ENCODE measurements around the gene DAND5.
"Not testable (repeated sequence)": the region's sequence is repeated elsewhere in the genome, so short reads cannot be mapped to it uniquely, and the experiment has no call there.

Gene DAND5

GRCh38 chr19:12975221-12975741 is 5.9 kb downstream of the DAND5 start:
- no peaks in the 10 kb centered on the region for H4K20me1 ChIP-seq (ENCODE audit: insufficient read depth, low read length, poor library complexity, severe bottlenecking)
- TF ChIP-seq CTCF (conservative IDR thresholded peaks at IDR 0.05; ENCODE audit: low read length) (no peak), EZH2phosphoT487 (IDR thresholded peaks at IDR 0.05; ENCODE audit: borderline replicate concordance) (no peak)
- H3K79me2 ChIP-seq (ENCODE audit: insufficient read depth, low read length) = no peaks in the 10 kb centered on the region
- H3K4me1 ChIP-seq (ENCODE audit: insufficient read depth, low read length, poor library complexity, severe bottlenecking) = no peaks in the 10 kb centered on the region
- H3K9me3 ChIP-seq (ENCODE audit: insufficient read depth, low read depth, low read length) = no peaks in the 10 kb centered on the region
- no peak overlapping the region for H3K9ac ChIP-seq (ENCODE audit: low read depth, low read length, poor library complexity, severe bottlenecking)
- H3F3A ChIP-seq (ENCODE audit: low read depth) = no peaks in the 10 kb centered on the region
- no peaks in the 10 kb centered on the region for H3K27me3 ChIP-seq (ENCODE audit: insufficient read depth, low read length, poor library complexity, severe bottlenecking)
- no peak overlapping the region for H2AFZ ChIP-seq (ENCODE audit: low read length)
- H3K9me2 ChIP-seq (replicated peaks; ENCODE audit: low read depth, low read length) = no peaks in the 10 kb centered on the region
- no peaks in the 10 kb centered on the region for H3K36me3 ChIP-seq (ENCODE audit: insufficient read depth, low read length)
- no peak overlapping the region for H3K4me2 ChIP-seq (ENCODE audit: low read depth, low read length, poor library complexity, severe bottlenecking)
- no peak overlapping the region for H3K4me3 ChIP-seq (ENCODE audit: low read length, poor library complexity, severe bottlenecking)

- not testable (repeated sequence) for H3K9ac ChIP-seq (ENCODE audit: low read depth, low read length, poor library complexity, severe bottlenecking); H3K9me3 ChIP-seq (ENCODE audit: insufficient read depth, low read depth, low read length)
Measured at GRCh38 chr19:12976109-12976508, 6.7 kb downstream of the DAND5 start.

DNA sequence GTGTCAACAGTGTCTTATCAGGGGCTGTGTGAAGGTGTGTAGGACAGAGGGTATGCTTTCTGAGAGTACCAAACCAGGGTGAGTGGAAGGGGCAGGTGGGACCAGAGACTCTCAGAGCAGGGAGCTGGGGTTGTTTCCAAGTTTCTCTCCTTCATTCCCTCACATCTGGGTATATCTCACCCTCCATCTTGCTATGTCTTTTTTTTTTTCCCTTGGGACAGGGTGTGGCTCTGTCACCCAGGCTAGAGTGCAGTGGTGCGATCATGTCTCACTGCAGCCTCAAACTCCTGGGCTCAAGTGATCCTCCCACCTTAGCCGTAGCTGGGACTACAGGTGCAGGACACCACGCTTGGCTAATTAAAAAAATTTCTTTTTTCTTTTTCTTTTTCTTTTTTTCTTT is 10.6 kb downstream of the DAND5 start:
- no peak overlapping the region for H2AFZ ChIP-seq (ENCODE audit: low read length)

More at GRCh38 chr19:12976109-12976508, 6.7 kb downstream of the DAND5 start:
- not testable (repeated sequence) for H3K4me3 ChIP-seq (ENCODE audit: low read length, poor library complexity, severe bottlenecking); H3K9me2 ChIP-seq (replicated peaks; ENCODE audit: low read depth, low read length); H3F3A ChIP-seq (ENCODE audit: low read depth); H4K20me1 ChIP-seq (ENCODE audit: insufficient read depth, low read length, poor library complexity, severe bottlenecking); H3K36me3 ChIP-seq (ENCODE audit: insufficient read depth, low read length); H3K4me2 ChIP-seq (ENCODE audit: low read depth, low read length, poor library complexity, severe bottlenecking); H3K79me2 ChIP-seq (ENCODE audit: insufficient read depth, low read length); H3K4me1 ChIP-seq (ENCODE audit: insufficient read depth, low read length, poor library complexity, severe bottlenecking); H2AFZ ChIP-seq (ENCODE audit: low read length); H3K27me3 ChIP-seq (ENCODE audit: insufficient read depth, low read length, poor library complexity, severe bottlenecking)

More for the DNA sequence above, 10.6 kb downstream of the DAND5 start:
- H3K4me3 ChIP-seq (ENCODE audit: low read length, poor library complexity, severe bottlenecking) = no peak overlapping the region
- no peak overlapping the region for H3K9ac ChIP-seq (ENCODE audit: low read depth, low read length, poor library complexity, severe bottlenecking)
- H3K4me2 ChIP-seq (ENCODE audit: low read depth, low read length, poor library complexity, severe bottlenecking) = no peak overlapping the region
- H3K4me1 ChIP-seq (ENCODE audit: insufficient read depth, low read length, poor library complexity, severe bottlenecking) = no peaks in the 10 kb centered on the region
- no peaks in the 10 kb centered on the region for H3K9me3 ChIP-seq (ENCODE audit: insufficient read depth, low read depth, low read length)
- H3K9me2 ChIP-seq (replicated peaks; ENCODE audit: low read depth, low read length) = no peaks in the 10 kb centered on the region
- H3F3A ChIP-seq (ENCODE audit: low read depth) = no peaks in the 10 kb centered on the region
- TF ChIP-seq EZH2phosphoT487 (IDR thresholded peaks at IDR 0.05; ENCODE audit: borderline replicate concordance) = no peak
- TF ChIP-seq CTCF (conservative IDR thresholded peaks at IDR 0.05; ENCODE audit: low read length) = no peak
- H4K20me1 ChIP-seq (ENCODE audit: insufficient read depth, low read length, poor library complexity, severe bottlenecking) = no peaks in the 10 kb centered on the region
- no peaks in the 10 kb centered on the region for H3K27me3 ChIP-seq (ENCODE audit: insufficient read depth, low read length, poor library complexity, severe bottlenecking)
- no peaks in the 10 kb centered on the region for H3K36me3 ChIP-seq (ENCODE audit: insufficient read depth, low read length)
- H3K79me2 ChIP-seq (ENCODE audit: insufficient read depth, low read length) = no peaks in the 10 kb centered on the region
